ENCODE results near the gene CMKLR1.

Gene CMKLR1, protein sequence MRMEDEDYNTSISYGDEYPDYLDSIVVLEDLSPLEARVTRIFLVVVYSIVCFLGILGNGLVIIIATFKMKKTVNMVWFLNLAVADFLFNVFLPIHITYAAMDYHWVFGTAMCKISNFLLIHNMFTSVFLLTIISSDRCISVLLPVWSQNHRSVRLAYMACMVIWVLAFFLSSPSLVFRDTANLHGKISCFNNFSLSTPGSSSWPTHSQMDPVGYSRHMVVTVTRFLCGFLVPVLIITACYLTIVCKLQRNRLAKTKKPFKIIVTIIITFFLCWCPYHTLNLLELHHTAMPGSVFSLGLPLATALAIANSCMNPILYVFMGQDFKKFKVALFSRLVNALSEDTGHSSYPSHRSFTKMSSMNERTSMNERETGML

GRCh38 chr12:108338915-108339657, at the start of gene CMKLR1:
TSS of gene CMKLR1 (minus strand) at chr12:108339311. CDS start at chr12:108293591, 45,720 bp downstream.
- no peak within 1 kb of the TSS for H3K4me3 ChIP-seq (ENCODE audit: low read length)
- TF ChIP-seq ZNF274 (IDR thresholded peaks at IDR 0.05; ENCODE audit: low read depth, low read length): no peak

DNA sequence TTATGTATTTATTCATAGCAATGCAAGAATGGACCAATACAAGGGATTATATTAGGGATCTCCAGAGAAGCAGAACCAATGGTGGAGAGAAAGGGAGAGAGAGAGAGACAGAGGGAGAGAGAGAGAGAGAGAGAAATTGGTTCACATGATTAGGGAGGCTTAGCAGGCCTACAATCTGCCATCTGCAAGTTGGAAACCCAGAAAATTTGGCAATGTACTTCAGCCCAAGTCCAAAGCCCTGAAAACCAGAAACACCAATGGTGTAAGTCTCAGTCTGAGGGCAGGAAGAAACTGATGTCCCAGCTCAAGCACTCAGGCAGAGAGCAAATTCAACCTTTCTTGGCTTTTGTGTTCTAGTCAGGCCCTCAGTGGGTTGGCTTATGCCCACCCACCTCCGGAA, 48.7 kb upstream of the CMKLR1 start:
- no peak for TF ChIP-seq ZNF274 (IDR thresholded peaks at IDR 0.05; ENCODE audit: low read depth, low read length)
- H3K4me3 ChIP-seq (ENCODE audit: low read length): no peak overlapping the region

DNA sequence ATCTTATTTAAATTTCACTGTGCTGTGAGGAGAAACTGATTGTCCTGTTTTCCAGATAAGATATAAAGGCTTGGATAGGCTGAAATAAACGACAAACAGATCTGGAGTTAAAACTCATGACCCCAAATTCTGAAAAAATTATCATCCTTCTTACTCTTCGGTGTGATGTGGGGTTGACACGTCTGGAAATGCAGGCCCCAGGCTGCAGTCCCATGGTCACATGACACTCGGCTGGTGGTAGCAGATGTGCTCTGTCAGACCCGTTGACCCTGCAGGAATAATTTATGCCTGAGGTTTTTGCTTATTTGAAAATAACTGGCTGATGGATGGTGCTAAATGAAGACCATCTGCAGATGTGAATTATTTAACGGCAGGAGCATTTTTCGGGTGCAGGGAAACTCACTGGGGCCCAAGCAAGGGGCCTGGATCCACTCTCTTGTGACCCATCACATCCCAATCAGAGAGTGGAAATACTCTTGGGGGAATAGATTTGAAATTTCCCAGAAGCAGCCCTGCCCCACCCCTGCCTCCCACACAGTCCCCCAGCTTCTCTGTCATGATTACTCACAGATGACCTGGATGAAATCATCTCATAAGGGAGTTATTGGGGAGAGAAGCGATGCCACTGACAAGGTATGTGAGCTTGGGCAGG, 47.7 kb upstream of the CMKLR1 start:
- no peak for TF ChIP-seq ZNF274 (IDR thresholded peaks at IDR 0.05; ENCODE audit: low read depth, low read length)
- H3K4me3 ChIP-seq (ENCODE audit: low read length): no peak overlapping the region

DNA sequence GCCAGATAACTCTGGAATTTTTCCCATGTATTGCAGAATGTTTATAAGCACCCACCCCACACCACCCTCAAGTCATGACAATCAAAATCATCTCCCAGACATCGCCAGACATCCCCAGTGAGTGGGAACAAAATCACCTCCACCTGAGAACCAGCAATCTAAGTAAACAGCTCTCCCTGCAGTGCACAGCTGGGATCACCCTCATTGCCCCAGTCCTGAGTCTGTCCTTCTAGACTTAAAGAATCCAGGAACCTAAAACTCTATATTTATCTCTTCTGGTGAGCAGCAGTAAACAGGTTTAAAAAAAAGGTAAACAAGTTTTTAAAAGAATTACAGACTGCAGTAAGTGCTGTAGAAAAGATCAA, 43.3 kb upstream of the CMKLR1 start:
- H3K4me3 ChIP-seq (ENCODE audit: low read length): no peak overlapping the region
- no peak for TF ChIP-seq ZNF274 (IDR thresholded peaks at IDR 0.05; ENCODE audit: low read depth, low read length)

GRCh38 chr12:108381787-108382436, 42.8 kb upstream of the CMKLR1 start:
- no peak overlapping the region for H3K4me3 ChIP-seq (ENCODE audit: low read length)
- no peak for TF ChIP-seq ZNF274 (IDR thresholded peaks at IDR 0.05; ENCODE audit: low read depth, low read length)

- TF ChIP-seq ZNF274 (IDR thresholded peaks at IDR 0.05; ENCODE audit: low read depth, low read length): no peak
- no peak overlapping the region for H3K4me3 ChIP-seq (ENCODE audit: low read length)
These were observed 41.3 kb upstream of the CMKLR1 start for GRCh38 chr12:108380382-108380781.

DNA sequence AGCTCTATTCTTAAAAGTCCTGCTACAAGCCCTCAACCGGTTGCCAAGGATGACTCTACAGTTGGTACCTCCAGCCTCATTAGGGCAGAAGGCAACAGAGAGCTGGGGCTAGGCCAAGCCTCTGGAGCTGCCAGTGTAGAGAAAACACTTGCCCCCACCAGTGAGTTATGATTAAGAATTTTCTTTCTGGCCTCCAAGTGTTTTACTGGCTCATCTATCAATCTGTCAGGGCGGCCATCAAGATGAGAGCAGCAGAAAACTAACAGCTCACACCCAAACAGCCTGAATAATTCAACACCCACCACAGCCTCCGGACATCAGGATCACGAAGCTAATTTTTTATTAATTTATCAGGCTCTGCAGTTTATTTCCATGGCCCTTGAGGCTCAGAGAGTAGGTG, 40.7 kb upstream of the CMKLR1 start:
- no peak for TF ChIP-seq ZNF274 (IDR thresholded peaks at IDR 0.05; ENCODE audit: low read depth, low read length)
- no peak overlapping the region for H3K4me3 ChIP-seq (ENCODE audit: low read length)

DNA sequence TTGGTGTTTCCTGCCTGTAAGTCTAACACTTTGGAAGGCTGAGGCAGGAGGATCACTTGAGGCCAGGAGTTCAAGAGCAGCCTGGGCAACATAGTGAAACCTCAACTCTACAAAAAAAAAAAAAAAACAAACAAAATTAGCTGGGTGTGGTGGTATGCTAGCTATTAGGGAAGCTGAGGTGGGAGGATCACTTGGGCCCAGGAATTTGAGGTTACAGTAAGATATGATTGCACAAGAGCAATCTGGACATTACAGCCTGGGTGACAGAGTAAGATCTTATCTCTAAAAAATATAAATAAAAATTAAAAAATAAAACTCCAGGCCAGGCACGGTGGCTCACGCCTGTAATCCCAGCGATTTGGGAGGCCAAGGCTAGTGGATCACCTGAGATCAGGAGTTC, 39.8 kb upstream of the CMKLR1 start:
- H3K4me3 ChIP-seq (ENCODE audit: low read length): no peak overlapping the region
- TF ChIP-seq ZNF274 (IDR thresholded peaks at IDR 0.05; ENCODE audit: low read depth, low read length): no peak

GRCh38 chr12:108377260-108377659, 38.1 kb upstream of the CMKLR1 start:
- TF ChIP-seq ZNF274 (IDR thresholded peaks at IDR 0.05; ENCODE audit: low read depth, low read length): no peak
- H3K4me3 ChIP-seq (ENCODE audit: low read length): no peak overlapping the region

- no peak overlapping the region for H3K4me3 ChIP-seq (ENCODE audit: low read length)
- no peak for TF ChIP-seq ZNF274 (IDR thresholded peaks at IDR 0.05; ENCODE audit: low read depth, low read length)
These were observed 37.0 kb upstream of the CMKLR1 start for GRCh38 chr12:108375986-108376663.

DNA sequence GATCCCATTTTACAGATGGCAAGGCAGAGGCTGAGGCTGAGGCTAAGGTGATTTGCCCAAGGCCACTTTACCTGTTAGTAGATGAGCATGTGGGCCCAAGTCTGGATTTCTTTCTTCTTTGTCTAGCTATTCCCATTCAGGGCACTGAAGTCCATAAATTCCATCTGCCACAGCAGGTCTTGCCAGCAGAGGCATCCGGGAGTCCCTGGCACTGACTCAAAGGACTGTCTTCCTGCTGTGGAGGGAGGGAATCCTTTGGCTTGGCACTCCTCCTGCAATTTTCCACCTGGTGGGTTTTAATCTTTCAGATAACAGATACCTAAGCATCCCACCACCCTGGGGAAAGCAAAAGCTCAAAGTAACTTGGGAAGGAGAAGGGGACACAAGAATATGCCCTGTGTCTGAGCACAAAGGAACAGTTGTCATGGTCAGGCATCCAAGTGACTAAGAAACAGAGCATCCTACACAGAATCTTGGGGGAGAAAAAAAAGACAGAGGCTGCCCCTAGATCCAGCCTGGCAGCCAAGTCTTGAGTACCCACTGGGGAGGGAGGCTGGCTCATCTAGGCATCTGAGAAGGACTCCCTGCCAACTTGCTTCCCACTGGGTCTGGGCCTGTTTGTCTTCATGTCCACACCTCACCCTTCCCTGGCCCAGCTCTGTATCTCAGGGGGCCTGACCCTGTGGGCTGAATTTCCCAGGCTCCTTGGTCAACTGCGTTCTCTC, 35.6 kb upstream of the CMKLR1 start:
- no peak overlapping the region for H3K4me3 ChIP-seq (ENCODE audit: low read length)
- TF ChIP-seq ZNF274 (IDR thresholded peaks at IDR 0.05; ENCODE audit: low read depth, low read length): no peak

GRCh38 chr12:108373111-108373510, 34.0 kb upstream of the CMKLR1 start:
- no peak overlapping the region for H3K4me3 ChIP-seq (ENCODE audit: low read length)
- no peak for TF ChIP-seq ZNF274 (IDR thresholded peaks at IDR 0.05; ENCODE audit: low read depth, low read length)

DNA sequence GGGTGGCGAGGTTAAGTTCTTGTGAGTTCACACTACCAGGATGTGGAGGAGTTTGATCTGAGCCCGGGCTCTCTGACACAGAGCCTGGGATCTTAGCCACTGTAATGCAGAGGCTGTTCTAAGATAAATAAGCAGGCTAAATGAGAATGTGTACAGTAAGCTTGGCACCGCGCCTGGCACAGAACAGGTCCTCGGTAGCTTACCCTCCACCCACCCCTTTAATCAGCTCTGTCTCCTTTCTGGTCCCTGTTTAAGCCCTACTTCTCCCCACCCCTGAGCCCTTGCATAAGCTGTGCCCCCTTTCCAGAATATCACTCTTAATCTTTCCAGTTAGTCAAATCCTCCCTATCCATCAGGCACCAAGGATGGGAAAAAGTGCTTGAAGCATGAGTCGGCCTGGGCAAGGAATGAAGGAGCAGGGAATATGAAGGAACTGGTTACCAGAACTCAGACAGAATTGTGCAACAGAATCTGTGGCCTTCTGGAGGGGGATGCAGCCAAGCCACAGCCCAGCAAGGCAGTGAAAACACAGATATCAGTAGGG, 32.8 kb upstream of the CMKLR1 start:
- no peak overlapping the region for H3K4me3 ChIP-seq (ENCODE audit: low read length)
- TF ChIP-seq ZNF274 (IDR thresholded peaks at IDR 0.05; ENCODE audit: low read depth, low read length): no peak
